Measurements from ENCODE around the gene INMT. TPM values are rescaled to one million over a fixed set of nuclear protein-coding genes. Genes with fewer than 3 reads are reported as not detected.

INMT gene
- polyA plus RNA-seq, 1 of the 3 experiments (the other 2 are of a cell fraction), result not detected

- CTCF ChIA-PET, result interaction anchor here (0.7 to 2.3 kb wide), 6 partner anchors 41 to 464 kb away, joined by 3 to 11 read pairs (median 5); no protein-coding TSS in a partner anchor
- no peak overlapping the region for H3K9ac ChIP-seq
These were observed 29.0 kb downstream of the INMT start for GRCh38 chr7:30780941-30781340.

More at GRCh38 chr7:30780941-30781340, 29.0 kb downstream of the INMT start:
- Histone ChIP-seq H3K4me3 (ENCODE audit: low read depth in 2 of 2, low read length in 1 of 2) (no peak overlapping the region), H2AFZ (ENCODE audit: low read depth) (no peak overlapping the region), H3K9me3 (no peaks in the 10 kb centered on the region), H3K4me1 (ENCODE audit: control insufficient read depth in 1 of 2, insufficient read depth in 2 of 2, low read depth in 1 of 2, low read length in 1 of 2) (peaks cover 0 to 17% of the 10 kb centered on the region in 2 experiments; a peak in 1 of 4 replicates), H3K36me3 (replicated peaks in 1 of 2; ENCODE audit: control insufficient read depth in 1 of 2, insufficient read depth in 2 of 2, low read length in 1 of 2) (peaks cover 16 to 79% of the 10 kb centered on the region in 2 experiments), H3K79me2 (ENCODE audit: insufficient read depth) (no peaks in the 10 kb centered on the region), H3K27me3 (ENCODE audit: insufficient read depth) (no peaks in the 10 kb centered on the region), H3K27ac (ENCODE audit: low read depth in 2 of 2, low read length in 1 of 2) (peak overlapping the region in 1 of 2 experiments; percentile 12; a peak in 1 of 4 replicates), H3F3A (replicated peaks; ENCODE audit: insufficient read depth) (no peaks in the 10 kb centered on the region), H3K9me2 (no peaks in the 10 kb centered on the region), H3K4me2 (no peak overlapping the region), H4K20me1 (ENCODE audit: insufficient read depth) (no peaks in the 10 kb centered on the region)
- POLR2A ChIA-PET, result no interaction called here
- DNase-seq, result peak; percentile 48
- WGBS (ENCODE audit: low lambda C conversion rate), result 75% methylated on average over 4 of the region's 4 CpGs
- TF ChIP-seq REST (IDR thresholded peaks at IDR 0.05; ENCODE audit: low read depth, low read length), result no peak
- TF ChIP-seq YY1 (IDR thresholded peaks at IDR 0.05; ENCODE audit: low read depth), result no peak
- TF ChIP-seq EP300 (IDR thresholded peaks at IDR 0.05; ENCODE audit: borderline replicate concordance in 1 of 2, low read depth in 1 of 2, low read length in 1 of 2), result no peak; a peak in 1 of 4 replicates
- no peak for TF ChIP-seq RCOR1 (IDR thresholded peaks at IDR 0.05; ENCODE audit: low read length)
- TF ChIP-seq POLR2AphosphoS5 (IDR thresholded peaks at IDR 0.05; ENCODE audit: low read depth, low read length), result no peak
- TF ChIP-seq SMC3 (IDR thresholded peaks at IDR 0.05; ENCODE audit: low read depth, low read length), result no peak
- TF ChIP-seq TEAD4 (IDR thresholded peaks at IDR 0.05; ENCODE audit: borderline replicate concordance, insufficient read depth), result no peak
- no peak for TF ChIP-seq NFIC (IDR thresholded peaks at IDR 0.05; ENCODE audit: borderline replicate concordance)
- TF ChIP-seq MXI1 (IDR thresholded peaks at IDR 0.05; ENCODE audit: low read depth, low read length), result no peak
- no peak for TF ChIP-seq NRF1 (IDR thresholded peaks at IDR 0.05; ENCODE audit: low read depth, low read length)
- TF ChIP-seq MEF2A (IDR thresholded peaks at IDR 0.05; ENCODE audit: borderline replicate concordance, low read depth), result no peak
- TF ChIP-seq PBX3 (IDR thresholded peaks at IDR 0.05), result no peak
- TF ChIP-seq GABPA (IDR thresholded peaks at IDR 0.05; ENCODE audit: low read depth), result no peak
- no peak for TF ChIP-seq SIN3A (IDR thresholded peaks at IDR 0.05; ENCODE audit: borderline replicate concordance, low read depth, low read length)
- no peak for TF ChIP-seq ELF1 (IDR thresholded peaks at IDR 0.05)

Measured in SK-N-SH (cell line).